Mesenteric fat pad (tissue), 1 donor: ENCODE results near the gene ZNF197. TPM values are rescaled to one million over a fixed set of nuclear protein-coding genes. Genes with fewer than 3 reads are reported as not detected.
A peak's percentile ranks its signal among the peaks of the same experiment; 100 is the strongest.
"Not testable (repeated sequence)": the region's sequence is repeated elsewhere in the genome, so short reads cannot be mapped to it uniquely, and the experiment has no call there.

Experiments used
- DNase-seq: peaks from one replicate; pipeline ENCODE4 v3.0.0-alpha.2; 2020; ENCODE audit warnings: low spot score
- long read RNA-seq: library from polyadenylated mRNA; unstranded; transcript quantifications from one replicate; pipeline ENCODE4 v2.0.0, GENCODE V29; 2020
- total RNA-seq: library from RNA; stranded (reverse); fragmentation: NEBNext Ultra II Directional; extraction: Animal tissue kit (Norgen Biotek cat#: 25700); gene quantifications from one replicate; pipeline ENCODE4 v1.2.1, GENCODE V29; 2021
- donor health status: DM: yes; HTN: yes; CAD: no.

The ZNF197 gene
- 10.8 TPM for total RNA-seq
- long read RNA-seq, transcript ZNF197-202 (6 exons, 3,275 nt) = major isoform, 7 of 24 reads
- long read RNA-seq, partial matches to known transcripts = 3 of 24 reads
- long read RNA-seq, other reads (novel, unspliced or antisense) = 11 of 24 reads

- DNase-seq = peak; percentile 92
Observed at GRCh38 chr3:44624749-44625480, at the start of gene ZNF197. ZNF197 (plus strand) TSS chr3:44625036; CDS start chr3:44629155, 4,119 bp downstream.

GRCh38 chr3:44576613-44577012, 48.2 kb upstream of the ZNF197 start:
- no peak for DNase-seq

- not testable (repeated sequence) for DNase-seq
Observed at GRCh38 chr3:44577354-44577952, 47.4 kb upstream of the ZNF197 start.

DNA sequence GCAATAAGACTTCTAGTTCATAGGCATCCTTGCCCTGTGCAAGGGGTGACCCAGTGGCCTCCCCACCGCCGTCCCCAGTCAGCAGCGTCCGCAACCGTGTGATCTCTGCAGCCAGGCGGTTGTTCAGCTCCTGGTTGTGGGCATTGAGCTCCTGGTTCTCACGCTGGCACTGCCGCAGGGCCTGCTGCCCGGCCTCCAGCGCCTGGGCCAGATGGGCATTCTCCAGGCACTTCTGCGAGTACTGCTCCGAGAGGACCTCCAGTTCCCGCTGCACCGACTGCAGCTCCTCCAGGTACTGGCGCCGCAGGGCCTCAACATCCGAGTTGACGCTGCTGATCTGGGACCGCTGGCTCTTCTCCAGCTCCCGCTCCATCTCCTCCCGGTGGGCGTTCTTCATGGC, 46.5 kb upstream of the ZNF197 start:
- DNase-seq = not testable (repeated sequence)

GRCh38 chr3:44578924-44579515, 45.8 kb upstream of the ZNF197 start:
- DNase-seq = not testable (repeated sequence)

- DNase-seq = not testable (repeated sequence)
Observed at GRCh38 chr3:44579749-44580148, 45.1 kb upstream of the ZNF197 start.

DNA sequence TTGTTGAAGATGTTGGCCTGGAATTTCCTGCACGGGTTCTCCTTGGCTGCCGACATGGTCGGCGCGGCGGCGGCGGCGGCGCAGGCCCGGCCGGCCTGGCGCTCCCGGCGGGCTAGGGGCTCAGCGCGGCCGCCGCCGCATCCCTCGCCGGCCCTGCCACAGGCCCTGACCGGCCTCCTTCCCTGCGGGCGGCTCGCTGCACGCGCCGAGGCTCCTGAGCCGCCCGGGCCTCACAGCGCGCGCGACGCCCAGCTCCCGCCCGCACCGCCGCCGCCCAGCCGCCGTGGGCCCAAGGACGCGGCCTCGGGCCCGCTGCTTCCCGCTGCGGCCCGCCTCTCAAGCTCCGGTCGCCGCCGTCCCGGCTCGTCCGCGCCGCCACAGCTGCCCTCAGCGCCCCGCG, 43.9 kb upstream of the ZNF197 start:
- not testable (repeated sequence) for DNase-seq

DNA sequence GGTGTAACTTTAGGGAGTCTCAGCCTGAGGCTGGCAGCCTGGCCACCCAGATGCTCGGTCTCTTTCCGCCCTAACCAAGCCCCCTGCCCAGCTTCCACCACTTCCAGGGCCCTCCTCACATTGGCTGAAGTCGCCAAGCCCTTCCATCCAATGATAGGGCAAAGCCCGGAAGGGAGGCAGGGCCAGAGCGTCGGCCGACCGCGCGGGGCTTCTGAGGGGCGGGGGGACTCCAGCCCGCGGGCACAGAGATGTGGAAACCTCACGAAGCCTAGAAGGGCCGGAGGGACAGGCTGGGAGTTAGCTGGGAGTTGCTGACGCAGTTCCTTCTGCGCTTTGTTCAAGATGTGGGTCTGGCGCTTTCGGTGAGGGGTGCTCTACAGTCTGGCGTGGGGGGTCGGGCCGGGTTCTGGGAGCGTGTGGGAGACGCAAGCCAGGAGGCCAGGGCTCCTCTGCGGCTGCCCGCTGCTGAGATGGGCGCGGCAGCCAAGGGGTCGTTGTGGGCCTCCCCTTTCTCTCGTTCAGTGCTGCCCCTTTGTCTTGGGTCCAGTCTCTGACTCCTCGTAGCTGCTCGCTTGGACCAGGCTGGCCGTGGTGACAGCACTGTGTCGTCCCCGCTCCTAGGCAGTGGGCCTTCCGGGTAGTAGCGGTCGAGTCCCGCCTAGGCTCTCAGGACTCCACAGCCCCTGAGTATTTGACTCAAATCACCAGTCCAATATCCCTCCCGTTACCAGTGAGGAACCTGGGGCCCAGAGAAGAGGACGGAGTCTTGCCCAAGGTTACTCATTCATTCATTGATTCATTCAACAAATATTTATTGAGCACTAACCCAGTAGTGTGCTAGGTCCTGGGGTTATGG, 40.0 kb upstream of the ZNF197 start, which contains the start of gene ZNF660:
Gene ZNF660 (plus strand): TSS at position 319 of the 856 bp plus-strand sequence. CDS start 9,230 bp downstream, outside the sequence.
- DNase-seq = peak; percentile 90

DNA sequence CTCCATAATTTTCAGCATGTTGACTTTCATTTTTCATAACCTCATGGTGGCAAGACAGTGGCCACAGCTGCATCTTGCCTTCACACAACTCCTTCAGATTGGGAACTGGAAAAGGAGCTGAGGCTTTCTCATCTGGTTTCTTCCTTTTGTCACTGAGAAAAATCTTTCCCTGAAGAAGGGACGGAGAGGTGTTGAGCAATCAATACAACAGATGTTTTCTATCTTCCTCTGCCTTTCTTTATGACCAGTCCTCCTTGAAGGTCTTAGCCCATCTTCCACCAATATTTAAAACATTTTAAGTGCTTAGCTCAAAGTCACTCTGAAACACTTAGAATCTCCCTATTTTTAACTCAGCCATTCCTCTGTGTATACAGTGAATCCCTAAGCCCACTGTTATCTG, 28.2 kb upstream of the ZNF197 start:
- no peak for DNase-seq

DNA sequence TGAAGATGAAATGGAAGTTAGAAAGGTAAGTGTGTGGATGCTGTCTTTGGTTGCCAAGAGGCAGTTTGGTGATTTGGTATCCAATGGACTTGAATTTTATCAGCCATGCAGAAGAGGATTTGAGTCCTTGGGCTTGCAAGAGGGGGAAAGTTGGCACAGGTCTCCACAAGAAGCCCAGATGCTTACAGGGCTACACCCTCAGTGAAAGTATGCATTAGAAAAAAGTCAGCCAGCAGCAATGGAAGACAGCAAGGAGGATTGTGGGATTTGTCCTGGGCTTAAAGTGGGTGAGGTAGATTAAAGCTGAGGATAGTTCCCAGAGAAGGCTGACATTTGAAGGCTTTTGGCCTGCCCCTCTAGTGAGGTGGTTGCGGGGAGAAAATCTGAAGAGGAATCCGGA, 23.1 kb upstream of the ZNF197 start:
- no peak for DNase-seq

DNA sequence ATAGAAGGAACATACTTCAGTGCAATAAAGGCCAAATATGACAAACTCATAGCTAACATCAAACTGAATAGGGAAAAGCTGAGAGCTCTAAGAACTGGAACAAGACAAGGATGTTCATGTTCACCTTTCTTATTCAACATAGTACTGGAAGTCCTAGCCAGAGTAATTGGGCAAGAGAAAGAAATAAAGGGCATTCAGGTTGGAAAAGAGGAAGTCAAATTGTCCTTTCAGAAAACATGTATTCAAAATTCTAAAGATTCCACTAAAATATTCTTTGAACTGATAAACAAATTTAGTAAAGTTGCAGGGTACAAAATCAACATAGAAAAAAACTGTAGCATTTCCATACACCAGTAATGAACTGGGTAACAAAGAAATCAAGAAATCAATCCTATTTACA, 12.2 kb upstream of the ZNF197 start:
- no peak for DNase-seq

DNA sequence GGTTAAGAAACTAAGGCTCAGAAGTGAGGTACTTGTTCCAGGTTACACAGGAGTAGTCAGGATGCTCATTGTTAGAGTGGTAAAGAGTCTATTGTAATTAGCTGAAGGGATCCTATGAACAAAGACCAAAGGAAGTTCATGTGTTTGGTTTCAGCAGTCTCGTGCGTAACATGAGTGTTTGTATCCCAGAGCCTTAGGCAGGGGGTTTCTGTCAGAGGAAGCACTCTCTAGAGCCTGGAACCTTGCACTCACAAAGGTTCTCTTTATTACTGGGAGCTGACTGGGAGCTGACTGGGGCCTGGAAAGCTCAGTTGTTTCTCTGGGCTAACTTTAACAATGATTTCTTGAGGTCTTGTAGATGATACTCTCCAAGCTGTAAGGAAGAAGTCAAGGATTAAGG, 3.9 kb downstream of the ZNF197 start:
- no peak for DNase-seq

- DNase-seq = no peak
Observed at GRCh38 chr3:44632193-44632592, 7.4 kb downstream of the ZNF197 start.

DNA sequence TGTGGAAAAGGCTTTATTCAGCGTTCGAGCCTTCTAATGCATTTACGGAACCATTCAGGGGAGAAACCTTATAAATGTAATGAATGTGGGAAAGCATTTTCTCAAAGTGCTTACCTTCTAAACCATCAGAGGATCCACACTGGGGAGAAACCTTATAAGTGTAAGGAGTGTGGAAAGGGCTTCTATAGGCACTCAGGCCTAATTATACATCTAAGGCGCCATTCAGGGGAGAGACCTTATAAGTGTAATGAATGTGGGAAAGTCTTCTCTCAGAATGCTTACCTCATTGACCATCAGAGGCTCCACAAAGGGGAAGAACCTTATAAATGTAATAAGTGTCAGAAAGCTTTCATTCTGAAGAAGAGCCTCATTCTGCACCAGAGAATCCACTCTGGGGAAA, 17.5 kb downstream of the ZNF197 start:
- DNase-seq = no peak

- no peak for DNase-seq
Observed at GRCh38 chr3:44643024-44643423, 18.2 kb downstream of the ZNF197 start.

- DNase-seq = no peak
Observed at GRCh38 chr3:44647771-44648170, 22.9 kb downstream of the ZNF197 start.

GRCh38 chr3:44648564-44649229, 23.9 kb downstream of the ZNF197 start, which contains the start of gene ZNF35:
ZNF35 (plus strand) TSS chr3:44648732; CDS start chr3:44651068, 2,336 bp downstream.
- peak; percentile 91 for DNase-seq

- no peak for DNase-seq
Observed at GRCh38 chr3:44649709-44650108, 24.9 kb downstream of the ZNF197 start.

DNA sequence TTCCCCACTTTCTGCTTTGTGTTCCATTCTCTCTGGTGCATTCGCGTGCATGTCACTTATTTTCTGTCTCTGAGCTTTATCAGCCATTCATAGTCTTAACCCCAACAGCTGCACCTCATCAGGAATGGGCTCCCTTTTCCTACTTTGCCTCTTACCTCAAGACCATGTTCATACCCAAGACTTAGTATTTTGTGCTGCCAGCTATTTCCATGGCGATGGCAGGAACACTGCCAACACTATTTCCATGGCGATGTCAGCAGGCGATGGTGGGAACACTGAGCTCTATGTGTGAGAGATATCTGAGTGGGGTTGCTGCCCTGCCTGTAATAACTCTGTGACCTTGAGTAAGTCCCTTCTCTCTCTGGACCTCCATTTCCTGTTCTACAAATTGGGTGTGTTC, 29.2 kb downstream of the ZNF197 start:
- no peak for DNase-seq

DNA sequence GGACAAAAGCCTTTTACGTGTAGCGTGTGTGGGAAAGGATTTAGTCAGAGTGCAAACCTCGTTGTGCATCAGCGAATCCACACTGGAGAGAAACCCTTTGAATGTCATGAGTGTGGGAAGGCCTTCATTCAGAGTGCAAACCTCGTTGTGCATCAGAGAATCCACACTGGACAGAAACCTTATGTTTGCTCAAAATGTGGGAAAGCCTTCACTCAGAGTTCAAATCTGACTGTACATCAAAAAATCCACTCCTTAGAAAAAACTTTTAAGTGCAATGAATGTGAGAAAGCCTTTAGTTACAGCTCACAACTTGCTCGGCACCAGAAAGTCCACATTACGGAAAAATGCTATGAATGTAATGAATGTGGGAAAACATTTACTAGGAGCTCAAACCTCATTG, 34.2 kb downstream of the ZNF197 start:
- DNase-seq = no peak

DNA sequence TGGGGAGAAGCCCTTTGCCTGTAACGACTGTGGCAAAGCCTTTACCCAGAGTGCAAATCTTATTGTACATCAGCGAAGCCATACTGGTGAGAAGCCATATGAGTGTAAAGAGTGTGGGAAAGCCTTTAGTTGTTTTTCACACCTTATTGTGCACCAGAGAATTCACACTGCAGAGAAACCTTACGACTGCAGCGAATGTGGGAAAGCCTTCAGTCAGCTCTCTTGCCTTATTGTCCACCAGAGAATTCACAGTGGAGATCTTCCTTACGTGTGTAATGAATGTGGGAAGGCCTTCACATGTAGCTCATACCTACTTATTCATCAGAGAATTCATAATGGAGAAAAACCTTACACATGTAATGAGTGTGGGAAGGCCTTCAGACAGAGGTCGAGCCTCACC, 34.6 kb downstream of the ZNF197 start:
- no peak for DNase-seq
